ENCODE results near the gene DTWD2.
"Not testable (repeated sequence)": the region's sequence is repeated elsewhere in the genome, so short reads cannot be mapped to it uniquely, and the experiment has no call there.

- TF ChIP-seq CTCF, POLR2A (IDR thresholded peaks at IDR 0.05): not testable (repeated sequence)
Observed at GRCh38 chr5:118876852-118877251, 111.5 kb downstream of the DTWD2 start.

Data from uterus (tissue), 2 donors.